GM21515 (cell line): ENCODE data around the gene PCDH20.
"Not testable (repeated sequence)": the region's sequence is repeated elsewhere in the genome, so short reads cannot be mapped to it uniquely, and the experiment has no call there.

ENCODE experiments used
- ATAC-seq: cut with Tn5 transposase; IDR thresholded peaks from one replicate; pipeline ENCODE4 v1.9.1; 2021; ENCODE audit not compliant: unreplicated experiment

Gene PCDH20

GRCh38 chr13:61415749-61416148 lies at the start of gene PCDH20:
Gene PCDH20 (minus strand): TSS chr13:61415849. CDS start chr13:61415158, 691 bp downstream.
- no peak for ATAC-seq

- no peak for ATAC-seq
Measured at GRCh38 chr13:61463024-61463423, 47.4 kb upstream of the PCDH20 start.

GRCh38 chr13:61453121-61453520 lies 37.5 kb upstream of the PCDH20 start:
- no peak for ATAC-seq

GRCh38 chr13:61432029-61432428 lies 16.4 kb upstream of the PCDH20 start:
- no peak for ATAC-seq

GRCh38 chr13:61423915-61424314 lies 8.3 kb upstream of the PCDH20 start:
- ATAC-seq: no peak

- ATAC-seq: no peak
Measured at GRCh38 chr13:61417086-61417570, 1.5 kb upstream of the PCDH20 start.

- no peak for ATAC-seq
Measured at GRCh38 chr13:61415058-61415721, 459 bp downstream of the PCDH20 start.

- ATAC-seq: no peak
Measured at GRCh38 chr13:61414686-61415057, 977 bp downstream of the PCDH20 start.

GRCh38 chr13:61413572-61414535 lies 1.8 kb downstream of the PCDH20 start:
- ATAC-seq: no peak

- no peak for ATAC-seq
Measured at GRCh38 chr13:61410669-61411297, 4.9 kb downstream of the PCDH20 start.

GRCh38 chr13:61410266-61410665 lies 5.4 kb downstream of the PCDH20 start:
- ATAC-seq: no peak

GRCh38 chr13:61408571-61408970 lies 7.1 kb downstream of the PCDH20 start:
- ATAC-seq: no peak

- no peak for ATAC-seq
Measured at GRCh38 chr13:61406275-61406674, 9.4 kb downstream of the PCDH20 start.

GRCh38 chr13:61396121-61396520 lies 19.5 kb downstream of the PCDH20 start:
- ATAC-seq: no peak

- ATAC-seq: no peak
Measured at GRCh38 chr13:61391426-61391825, 24.2 kb downstream of the PCDH20 start.

- ATAC-seq: no peak
Measured at GRCh38 chr13:61387694-61388093, 28.0 kb downstream of the PCDH20 start.

GRCh38 chr13:61383111-61383510 lies 32.5 kb downstream of the PCDH20 start:
- ATAC-seq: no peak

- ATAC-seq: no peak
Measured at GRCh38 chr13:61370520-61370919, 45.1 kb downstream of the PCDH20 start.

- ATAC-seq: not testable (repeated sequence)
Measured at GRCh38 chr13:61364690-61365089, 51.0 kb downstream of the PCDH20 start.

GRCh38 chr13:61362522-61362921 lies 53.1 kb downstream of the PCDH20 start:
- ATAC-seq: no peak
